ENCODE results near the gene PCNX2. TPM values are rescaled to one million over a fixed set of nuclear protein-coding genes. Genes with fewer than 3 reads are reported as not detected.

Gene PCNX2
- total and polyA plus RNA-seq, 10 of the 15 experiments (the other 5 are each of a cell fraction or from before 2014, with no cell fraction given): 2.1 to 16.4 (median 8.1) TPM

- no peaks in the 10 kb centered on the region for H3K9me3 ChIP-seq (replicated peaks; ENCODE audit: control insufficient read depth, insufficient read depth, low read length)
- ATAC-seq (no peak), DNase-seq (ENCODE audit: low read depth, low spot score) (no peak), FAIRE-seq (no peak)
- no peaks in the 10 kb centered on the region for H4K20me1 ChIP-seq (ENCODE audit: control insufficient read depth, insufficient read depth)
- H3K36me3 ChIP-seq (ENCODE audit: control insufficient read depth in 2 of 2, insufficient read depth in 2 of 2, low read length in 1 of 2): no peaks in the 10 kb centered on the region
- ChIA-PET RAD21 (ENCODE audit: unreplicated experiment) (no interaction called here), CTCF (no interaction called here), POLR2A (no interaction called here), SMC1A (ENCODE audit: uncharacterized antibody, unreplicated experiment) (no interaction called here)
- H3K79me2 ChIP-seq (ENCODE audit: control insufficient read depth, insufficient read depth, low read length): no peaks in the 10 kb centered on the region
- H2AFZ ChIP-seq (ENCODE audit: control insufficient read depth, low read depth, low read length): no peak overlapping the region
- no TSS peak for BruUV-seq (replicated peaks)
- H3K27me3 ChIP-seq (replicated peaks in 1 of 2; ENCODE audit: control insufficient read depth in 2 of 2, insufficient read depth in 2 of 2, low read length in 1 of 2): no peaks in the 10 kb centered on the region
- 100% methylated on average over 1 of the region's 1 CpG for WGBS (ENCODE audit: insufficient coverage, insufficient replicate concordance, low lambda C conversion rate, missing lambda C conversion rate)
- no peak overlapping the region for H3K4me3 ChIP-seq
- in situ Hi-C loops (cut with MboI): no loop called here
- no peaks in the 10 kb centered on the region for H3K4me1 ChIP-seq (ENCODE audit: control insufficient read depth, insufficient read depth, low read length)
- H3K4me2 ChIP-seq (ENCODE audit: control insufficient read depth, insufficient read depth): no peak overlapping the region
- H3K27ac ChIP-seq (ENCODE audit: control insufficient read depth, insufficient read depth): no peak overlapping the region
- no peak overlapping the region for H3K9ac ChIP-seq (ENCODE audit: control insufficient read depth, insufficient read depth, low read length)
- intact Hi-C loops (cut with micrococcal nuclease; ENCODE audit: unreplicated experiment): no loop called here
- TF ChIP-seq ZNF24 (IDR thresholded peaks at IDR 0.05): no peak
- TF ChIP-seq, protein P1, sequence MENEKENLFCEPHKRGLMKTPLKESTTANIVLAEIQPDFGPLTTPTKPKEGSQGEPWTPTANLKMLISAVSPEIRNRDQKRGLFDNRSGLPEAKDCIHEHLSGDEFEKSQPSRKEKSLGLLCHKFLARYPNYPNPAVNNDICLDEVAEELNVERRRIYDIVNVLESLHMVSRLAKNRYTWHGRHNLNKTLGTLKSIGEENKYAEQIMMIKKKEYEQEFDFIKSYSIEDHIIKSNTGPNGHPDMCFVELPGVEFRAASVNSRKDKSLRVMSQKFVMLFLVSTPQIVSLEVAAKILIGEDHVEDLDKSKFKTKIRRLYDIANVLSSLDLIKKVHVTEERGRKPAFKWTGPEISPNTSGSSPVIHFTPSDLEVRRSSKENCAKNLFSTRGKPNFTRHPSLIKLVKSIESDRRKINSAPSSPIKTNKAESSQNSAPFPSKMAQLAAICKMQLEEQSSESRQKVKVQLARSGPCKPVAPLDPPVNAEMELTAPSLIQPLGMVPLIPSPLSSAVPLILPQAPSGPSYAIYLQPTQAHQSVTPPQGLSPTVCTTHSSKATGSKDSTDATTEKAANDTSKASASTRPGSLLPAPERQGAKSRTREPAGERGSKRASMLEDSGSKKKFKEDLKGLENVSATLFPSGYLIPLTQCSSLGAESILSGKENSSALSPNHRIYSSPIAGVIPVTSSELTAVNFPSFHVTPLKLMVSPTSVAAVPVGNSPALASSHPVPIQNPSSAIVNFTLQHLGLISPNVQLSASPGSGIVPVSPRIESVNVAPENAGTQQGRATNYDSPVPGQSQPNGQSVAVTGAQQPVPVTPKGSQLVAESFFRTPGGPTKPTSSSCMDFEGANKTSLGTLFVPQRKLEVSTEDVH (IDR thresholded peaks at IDR 0.05; ENCODE audit: low read depth, partially characterized antibody): no peak
- TF ChIP-seq POLR2A (IDR thresholded peaks at IDR 0.05; ENCODE audit: low read depth, low read length): no peak
- no peak for TF ChIP-seq CUX1 (IDR thresholded peaks at IDR 0.05; ENCODE audit: insufficient replicate concordance, low read depth, low read length)
- no peak for TF ChIP-seq RELB (IDR thresholded peaks at IDR 0.05; ENCODE audit: low read depth)
- TF ChIP-seq TARDBP (IDR thresholded peaks at IDR 0.05; ENCODE audit: borderline replicate concordance): no peak
- TF ChIP-seq WRNIP1 (IDR thresholded peaks at IDR 0.05; ENCODE audit: borderline replicate concordance, low read depth, low read length): no peak
- TF ChIP-seq RBBP5 (conservative IDR thresholded peaks at IDR 0.05): no peak
- TF ChIP-seq USF2 (IDR thresholded peaks at IDR 0.05; ENCODE audit: borderline replicate concordance, low read depth, low read length): no peak
- TF ChIP-seq, protein P2, sequence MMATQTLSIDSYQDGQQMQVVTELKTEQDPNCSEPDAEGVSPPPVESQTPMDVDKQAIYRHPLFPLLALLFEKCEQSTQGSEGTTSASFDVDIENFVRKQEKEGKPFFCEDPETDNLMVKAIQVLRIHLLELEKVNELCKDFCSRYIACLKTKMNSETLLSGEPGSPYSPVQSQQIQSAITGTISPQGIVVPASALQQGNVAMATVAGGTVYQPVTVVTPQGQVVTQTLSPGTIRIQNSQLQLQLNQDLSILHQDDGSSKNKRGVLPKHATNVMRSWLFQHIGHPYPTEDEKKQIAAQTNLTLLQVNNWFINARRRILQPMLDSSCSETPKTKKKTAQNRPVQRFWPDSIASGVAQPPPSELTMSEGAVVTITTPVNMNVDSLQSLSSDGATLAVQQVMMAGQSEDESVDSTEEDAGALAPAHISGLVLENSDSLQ (IDR thresholded peaks at IDR 0.05): no peak
- TF ChIP-seq, protein P3, sequence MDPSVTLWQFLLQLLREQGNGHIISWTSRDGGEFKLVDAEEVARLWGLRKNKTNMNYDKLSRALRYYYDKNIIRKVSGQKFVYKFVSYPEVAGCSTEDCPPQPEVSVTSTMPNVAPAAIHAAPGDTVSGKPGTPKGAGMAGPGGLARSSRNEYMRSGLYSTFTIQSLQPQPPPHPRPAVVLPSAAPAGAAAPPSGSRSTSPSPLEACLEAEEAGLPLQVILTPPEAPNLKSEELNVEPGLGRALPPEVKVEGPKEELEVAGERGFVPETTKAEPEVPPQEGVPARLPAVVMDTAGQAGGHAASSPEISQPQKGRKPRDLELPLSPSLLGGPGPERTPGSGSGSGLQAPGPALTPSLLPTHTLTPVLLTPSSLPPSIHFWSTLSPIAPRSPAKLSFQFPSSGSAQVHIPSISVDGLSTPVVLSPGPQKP (IDR thresholded peaks at IDR 0.05; ENCODE audit: low read depth, low read length): no peak
Observed at GRCh38 chr1:233097959-233098580, 197.5 kb downstream of the PCNX2 start.

Measured in GM12878 (cell line).